Transverse colon (tissue), 4 donors: ENCODE data around the gene JUND. TPM values are rescaled to one million over a fixed set of nuclear protein-coding genes. Genes with fewer than 3 reads are reported as not detected.

Experiments used
- DNase-seq: peaks from one replicate; pipeline ENCODE4 v3.0.0-alpha.2; 2019
- H3K27ac ChIP-seq, 4 donors: fragments of 200-600 bp; sonication (generic); 2 replicates each; pipeline ENCODE4 v1.5.1; 2016 to 2018; ENCODE audit warnings: inconsistent platforms in 4 of 4
- H3K27me3 ChIP-seq: fragments of 200-600 bp; sonication (generic); 2 replicates; pipeline ENCODE4 v1.5.1; 2017; ENCODE audit warnings: inconsistent platforms
- H3K36me3 ChIP-seq, 4 donors: fragments of 200-600 bp; sonication (generic); 2 replicates each; pipeline ENCODE4 v1.5.1; 2017 to 2019; ENCODE audit warnings: inconsistent platforms in 4 of 4
- H3K4me1 ChIP-seq, 4 donors: fragments of 200-600 bp; sonication (generic); 2 replicates each; pipeline ENCODE4 v1.5.1; 2017 to 2020; ENCODE audit warnings: inconsistent platforms in 4 of 4
- H3K4me3 ChIP-seq, 4 donors: fragments of 200-600 bp; sonication (generic); 1 replicate in 1 of 4; 2 replicates in 3 of 4; pipeline versions ENCODE4 v1.5.1 to v1.6.1; 2017 to 2019; ENCODE audit warnings: inconsistent platforms in 4 of 4
- H3K9me3 ChIP-seq, 2 donors: fragments of 200-600 bp; sonication (generic); 2 replicates each; pipeline ENCODE4 v1.5.1; 2017 to 2019; ENCODE audit warnings: inconsistent platforms in 2 of 2
- EP300 ChIP-seq: sonication (generic); formaldehyde crosslinking; IDR thresholded peaks from one replicate; pipeline ENCODE4 v1.6.1; 2017; ENCODE audit warnings: antibody characterized with exemption, low read depth
- POLR2A ChIP-seq: fragments of 450-650 bp; IDR thresholded peaks from one replicate; pipeline ENCODE4 v1.6.1; 2016; ENCODE audit warnings: antibody characterized with exemption, mild to moderate bottlenecking, moderate library complexity
- POLR2AphosphoS5 ChIP-seq, 3 donors: sonication (generic); formaldehyde crosslinking; IDR thresholded peaks; one replicate each; pipeline ENCODE4 v1.6.1; 2016; ENCODE audit warnings: antibody characterized with exemption in 3 of 3
- WGBS, 2 donors: methylation state at CpG; one replicate each; pipeline ENCODE4 v1.1.5; 2018; ENCODE audit warnings: low coverage in 1 of 2; 5-methylcytosine and 5-hydroxymethylcytosine counted together
- in situ Hi-C, 4 donors: fragments of 200-750 bp; cut with MboI; loops; one replicate each; pipeline versions ENCODE4 v1.15.0 to v1.15.1; 2017; ENCODE audit warnings: low sequenced_read_pairs in 3 of 4, low pct_ligation_motif_present in 1 of 4, low pct_unique_long_range_greater_than_20kb in 1 of 4
- intact Hi-C: fragments of 100-400 bp; cut with DNase I; formaldehyde crosslinking; loops from one replicate; pipeline ENCODE4 v1.15.1; 2023; ENCODE audit warnings: low total_unique reads
- small RNA-seq, 4 donors: library from RNA; depleted of rRNA; stranded (forward); fragments of <200 nt; gene quantifications; one replicate each; pipeline ENCODE3, GENCODE V24; 2016
- total RNA-seq, 4 donors: library from RNA; depleted of rRNA; stranded (reverse); fragments of >200 nt; gene quantifications; one replicate each; pipeline ENCODE4 v1.1.0, GENCODE V29; 2016
- TF ChIP-seq, protein P1 (sequence below), 5 experiments: fragments of 200-600 bp in 3 of 5; fragments of 450-650 bp in 2 of 5; sonication (generic) in 3 of 5; IDR thresholded peaks; 1 replicate in 2 of 5; 2 replicates in 3 of 5; pipeline ENCODE4 v1.5.1; 2016 to 2017; ENCODE audit warnings: antibody characterized with exemption in 5 of 5, inconsistent platforms in 3 of 5, mild to moderate bottlenecking in 2 of 5, moderate library complexity in 1 of 5

Gene JUND
- total RNA-seq, 4 donors from 2014 or later: 714 to 2,423 (median 1,288) TPM

DNA sequence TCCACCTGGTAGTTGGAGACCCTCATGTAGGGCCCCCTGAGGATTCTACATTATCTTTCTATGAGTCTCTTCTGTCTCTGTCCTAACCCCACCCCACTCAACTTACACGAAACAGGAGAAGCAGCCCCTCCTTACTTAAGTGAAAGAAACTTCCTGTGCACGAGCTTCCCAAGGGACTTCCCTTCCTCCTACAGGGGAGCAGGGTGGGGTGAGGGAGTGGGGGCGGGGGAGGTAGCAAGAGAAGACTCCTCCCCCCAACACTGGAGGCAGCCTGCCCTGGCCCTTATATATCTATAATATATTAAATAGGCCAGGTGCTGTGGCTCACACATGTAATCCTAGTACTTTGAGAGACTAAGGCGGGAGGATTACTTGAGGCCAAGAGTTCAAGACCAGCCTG, 49.6 kb downstream of the JUND start:
- peaks cover 84% of the 10 kb centered on the region for H3K27me3 ChIP-seq
- WGBS, 2 donors: 35 to 50% methylated on average over 2 to 4 of the region's 4 CpGs

DNA sequence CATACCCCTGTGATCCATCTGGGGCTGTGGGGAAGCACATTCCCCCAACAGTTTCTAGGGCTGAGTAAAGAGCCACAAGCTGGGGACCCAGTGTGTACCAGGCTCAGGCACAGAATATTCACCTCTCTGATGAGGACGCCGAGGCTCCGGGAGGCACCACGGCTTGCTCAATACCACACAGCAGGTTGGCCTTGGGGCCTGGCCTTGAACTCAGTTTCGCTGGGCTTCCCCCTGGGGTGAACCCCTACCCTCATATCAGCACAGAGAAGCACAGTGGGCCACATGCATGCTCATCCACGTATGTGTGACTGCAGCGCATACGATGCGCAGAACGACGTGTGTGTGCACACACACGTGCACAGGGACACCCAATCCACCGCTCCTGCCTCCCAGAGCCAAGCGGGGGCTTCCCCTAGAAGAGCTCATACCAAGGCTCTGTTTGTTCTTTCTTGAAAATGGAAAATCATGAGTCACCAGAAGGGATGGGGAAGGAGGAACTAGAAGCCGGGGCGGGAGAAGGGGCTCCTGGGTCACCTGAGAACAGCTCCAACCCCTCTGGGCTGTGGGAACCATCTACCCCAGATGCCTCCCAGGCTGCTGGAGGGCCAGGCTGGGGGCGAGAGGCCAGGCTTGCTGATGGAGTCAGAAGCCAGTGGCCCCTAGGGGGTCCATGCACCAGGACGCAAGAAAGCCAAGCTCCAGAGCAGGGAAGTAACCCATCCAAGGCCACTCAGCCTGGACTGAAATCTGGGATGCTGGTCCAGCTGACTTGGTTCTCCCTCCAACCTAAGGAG, 50.3 kb downstream of the JUND start:
- Histone ChIP-seq H3K27me3 (peaks cover 91% of the 10 kb centered on the region), H3K4me1 (peaks cover 0 to 6% (median 4%) of the 10 kb centered on the region in 4 donors), H3K4me3 (no peak overlapping the region), H3K27ac (no peak overlapping the region), H3K36me3 (no peaks in the 10 kb centered on the region), H3K9me3 (peaks cover 4 to 7% of the 10 kb centered on the region in 2 donors)
- TF ChIP-seq, protein P1, sequence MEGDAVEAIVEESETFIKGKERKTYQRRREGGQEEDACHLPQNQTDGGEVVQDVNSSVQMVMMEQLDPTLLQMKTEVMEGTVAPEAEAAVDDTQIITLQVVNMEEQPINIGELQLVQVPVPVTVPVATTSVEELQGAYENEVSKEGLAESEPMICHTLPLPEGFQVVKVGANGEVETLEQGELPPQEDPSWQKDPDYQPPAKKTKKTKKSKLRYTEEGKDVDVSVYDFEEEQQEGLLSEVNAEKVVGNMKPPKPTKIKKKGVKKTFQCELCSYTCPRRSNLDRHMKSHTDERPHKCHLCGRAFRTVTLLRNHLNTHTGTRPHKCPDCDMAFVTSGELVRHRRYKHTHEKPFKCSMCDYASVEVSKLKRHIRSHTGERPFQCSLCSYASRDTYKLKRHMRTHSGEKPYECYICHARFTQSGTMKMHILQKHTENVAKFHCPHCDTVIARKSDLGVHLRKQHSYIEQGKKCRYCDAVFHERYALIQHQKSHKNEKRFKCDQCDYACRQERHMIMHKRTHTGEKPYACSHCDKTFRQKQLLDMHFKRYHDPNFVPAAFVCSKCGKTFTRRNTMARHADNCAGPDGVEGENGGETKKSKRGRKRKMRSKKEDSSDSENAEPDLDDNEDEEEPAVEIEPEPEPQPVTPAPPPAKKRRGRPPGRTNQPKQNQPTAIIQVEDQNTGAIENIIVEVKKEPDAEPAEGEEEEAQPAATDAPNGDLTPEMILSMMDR (IDR thresholded peaks at IDR 0.05): no peak
- TF ChIP-seq POLR2AphosphoS5 (IDR thresholded peaks at IDR 0.05) (no peak), POLR2A (no peak)
- in situ Hi-C loops (no loop called here), intact Hi-C loops (no loop called here)
- 66% methylated on average over 18 of the region's 18 CpGs; no CpG with 5 or more reads in 1 of the 2 donors for WGBS, 2 donors
- no peak for DNase-seq

More for the DNA sequence above, 49.6 kb downstream of the JUND start:
- no peak for DNase-seq
- H3K27ac ChIP-seq: no peak overlapping the region
- TF ChIP-seq POLR2A (no peak), POLR2AphosphoS5 (IDR thresholded peaks at IDR 0.05) (no peak), EP300 (no peak)
- TF ChIP-seq, protein P1 (IDR thresholded peaks at IDR 0.05): no peak
- no peak overlapping the region for H3K4me3 ChIP-seq
- intact Hi-C loops (no loop called here), in situ Hi-C loops (no loop called here)
- H3K4me1 ChIP-seq: peaks cover 0 to 3% (median 0%) of the 10 kb centered on the region in 4 donors
- H3K9me3 ChIP-seq: peaks cover 4 to 7% of the 10 kb centered on the region in 2 donors
- no peaks in the 10 kb centered on the region for H3K36me3 ChIP-seq

DNA sequence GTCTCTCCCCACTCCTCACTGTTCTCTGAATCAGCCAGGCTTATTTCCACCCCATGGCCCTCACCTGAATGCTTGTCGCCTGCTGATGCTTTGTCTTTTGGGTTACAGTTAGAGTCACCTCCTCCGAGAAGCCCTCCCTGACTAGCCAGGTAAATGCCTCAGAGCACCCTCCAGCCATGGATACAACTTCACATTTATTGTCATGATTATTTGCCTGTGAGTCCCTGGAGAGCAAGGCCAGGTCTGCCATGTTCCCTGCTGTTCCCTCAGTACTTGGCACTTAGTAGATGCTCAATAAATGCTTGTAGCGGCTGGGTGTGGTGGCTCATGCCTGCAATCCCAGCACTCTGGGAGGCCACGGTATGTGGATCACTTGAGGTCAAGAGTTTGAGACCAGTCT, 51.5 kb downstream of the JUND start:
- no peaks in the 10 kb centered on the region for H3K36me3 ChIP-seq

More for the DNA sequence above, 51.5 kb downstream of the JUND start:
- 70 to 74% methylated on average over 2 to 4 of the region's 4 CpGs for WGBS, 2 donors
- Histone ChIP-seq H3K4me1 (peaks cover 3 to 17% (median 10%) of the 10 kb centered on the region in 4 donors), H3K4me3 (no peak overlapping the region), H3K27me3 (peaks cover 96% of the 10 kb centered on the region), H3K27ac (no peak overlapping the region), H3K9me3 (peaks cover 4 to 7% of the 10 kb centered on the region in 2 donors)
- TF ChIP-seq EP300 (no peak), POLR2A (no peak), POLR2AphosphoS5 (IDR thresholded peaks at IDR 0.05) (no peak)
- TF ChIP-seq, protein P1 (IDR thresholded peaks at IDR 0.05): no peak
- intact Hi-C loops: no loop called here
- no peak for DNase-seq
- in situ Hi-C loops: no loop called here

Small RNA genes lying within 50 kb of the gene (small RNA-seq; reads per million reads assigned to genes)
- gene MIR3188 (0 to 1.6 (median 0.26) reads per million in 4 donors), gene RPL39P38 (0 reads per million in 4 donors)

Other genes starting within 250 kb of the JUND start
- 1 to 10 TPM in 1 of 4 donors, under 1 TPM in 1, not detected in 2; 0.55 to 2.1 TPM for gene IL12RB1, start 194.7 kb downstream of the JUND start, total RNA-seq
- gene MAST3, start 183.8 kb downstream of the JUND start, total RNA-seq: 10 to 100 TPM; 27.2 to 53.5 (median 32.7) TPM
- gene PIK3R2, start 128.5 kb downstream of the JUND start, total RNA-seq: 100 to 1,000 TPM in 1 of 4 donors, 10 to 100 TPM in 3; 30.5 to 135 (median 31.2) TPM
- gene IFI30, start 107.8 kb downstream of the JUND start, total RNA-seq: 10 to 100 TPM in 3 of 4 donors, 1 to 10 TPM in 1; 10.0 to 50.8 (median 32.8) TPM
- 10 to 100 TPM in 3 of 4 donors, 1 to 10 TPM in 1; 1.6 to 22.3 (median 12.6) TPM for gene MPV17L2, start 88.4 kb downstream of the JUND start, total RNA-seq
- gene RAB3A, start 77.6 kb downstream of the JUND start, total RNA-seq: 1 to 10 TPM in 3 of 4 donors, not detected in 1; 2.2 to 8.6 (median 3.8) TPM
- 10 to 100 TPM in 2 of 4 donors, 1 to 10 TPM in 2; 3.0 to 18.3 (median 7.7) TPM for gene PDE4C, start 55.2 kb downstream of the JUND start, total RNA-seq
- 10 to 100 TPM in 3 of 4 donors, 1 to 10 TPM in 1; 4.8 to 49.7 (median 17.5) TPM for gene IQCN, start 7.2 kb downstream of the JUND start, total RNA-seq
- gene LSM4, start 41.5 kb upstream of the JUND start, total RNA-seq: 100 to 1,000 TPM in 3 of 4 donors, 10 to 100 TPM in 1; 94.3 to 218 (median 175) TPM
- gene PGPEP1, start 59.0 kb upstream of the JUND start, total RNA-seq: 100 to 1,000 TPM in 1 of 4 donors, 10 to 100 TPM in 3; 59.7 to 110 (median 73.0) TPM
- gene GDF15, start 104.5 kb upstream of the JUND start, total RNA-seq: 10 to 100 TPM; 36.3 to 77.0 (median 58.9) TPM
- 1 to 10 TPM in 3 of 4 donors, not detected in 1; 3.3 to 4.9 (median 4.1) TPM for gene LRRC25, start 116.0 kb upstream of the JUND start, total RNA-seq
- 10 to 100 TPM in 3 of 4 donors, 1 to 10 TPM in 1; 9.4 to 40.4 (median 32.2) TPM for gene SSBP4, start 137.8 kb upstream of the JUND start, total RNA-seq
- 10 to 100 TPM in 2 of 4 donors, 1 to 10 TPM in 2; 3.0 to 15.1 (median 8.8) TPM for gene ISYNA1, start 156.5 kb upstream of the JUND start, total RNA-seq
- 10 to 100 TPM; 16.2 to 72.2 (median 18.0) TPM for gene ELL, start 240.4 kb upstream of the JUND start, total RNA-seq